Activated CD8-positive, alpha-beta memory T cell treated with anti-CD3 and anti-CD28 coated beads, Interleukin-2, amount 50 U/mL, for 4 hours (primary cell): ENCODE results near the gene SNN.
A peak's percentile ranks its signal among the peaks of the same experiment; 100 is the strongest.

Experiments
- DNase-seq: peaks from one replicate; pipeline ENCODE4 v3.0.0-alpha.2; 2020

Gene SNN

DNA sequence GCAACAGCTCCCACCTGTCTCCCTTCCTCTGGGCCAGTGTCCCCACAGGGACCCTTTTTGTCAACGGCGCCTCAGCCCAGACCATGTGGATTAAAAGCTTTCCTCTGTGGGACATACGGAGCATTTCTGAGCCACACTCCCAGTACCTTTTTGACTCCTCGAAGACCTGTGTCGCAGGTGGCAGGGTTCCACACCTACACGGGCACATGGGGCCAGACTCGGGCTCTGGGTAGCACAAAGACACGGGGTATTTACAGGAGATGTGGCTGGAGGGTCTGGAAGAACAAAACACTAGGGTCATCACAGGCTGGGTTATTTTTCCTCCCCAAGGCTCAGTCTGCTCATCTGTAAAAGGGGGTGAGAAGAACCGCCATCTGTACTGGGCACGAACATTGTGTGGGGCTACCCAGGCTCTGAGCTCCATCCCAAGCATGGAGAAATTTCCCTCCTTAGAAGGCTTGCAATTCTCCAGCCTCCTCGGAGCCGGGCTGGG, 32.5 kb upstream of the SNN start:
- no peak for DNase-seq

DNA sequence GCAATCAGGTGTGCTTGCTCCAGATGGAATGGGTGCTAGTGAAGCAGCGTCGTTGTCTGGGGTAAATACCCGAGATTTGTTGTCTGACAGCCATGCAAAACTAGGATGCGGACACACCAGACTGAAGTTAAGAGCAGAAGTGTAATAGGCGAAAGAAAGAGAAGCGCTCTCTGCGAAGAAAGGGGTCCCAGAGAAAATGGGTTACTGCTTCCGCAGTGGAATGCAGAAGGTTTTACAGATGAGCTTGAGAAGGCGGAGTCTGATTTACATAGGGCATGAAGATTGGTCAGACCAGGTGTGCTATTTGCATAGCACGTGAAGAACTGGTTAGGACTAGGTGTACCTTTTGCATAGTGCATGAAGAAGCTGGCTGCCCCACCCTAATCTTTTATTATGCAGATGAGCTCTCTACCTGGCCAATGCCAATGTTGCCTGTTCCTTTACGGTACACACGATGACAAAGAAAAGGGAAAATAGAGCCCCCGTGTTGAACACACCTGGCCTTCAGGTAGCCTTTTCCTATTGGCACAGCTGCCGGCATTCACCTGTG, 32.0 kb upstream of the SNN start:
- DNase-seq: no peak

DNA sequence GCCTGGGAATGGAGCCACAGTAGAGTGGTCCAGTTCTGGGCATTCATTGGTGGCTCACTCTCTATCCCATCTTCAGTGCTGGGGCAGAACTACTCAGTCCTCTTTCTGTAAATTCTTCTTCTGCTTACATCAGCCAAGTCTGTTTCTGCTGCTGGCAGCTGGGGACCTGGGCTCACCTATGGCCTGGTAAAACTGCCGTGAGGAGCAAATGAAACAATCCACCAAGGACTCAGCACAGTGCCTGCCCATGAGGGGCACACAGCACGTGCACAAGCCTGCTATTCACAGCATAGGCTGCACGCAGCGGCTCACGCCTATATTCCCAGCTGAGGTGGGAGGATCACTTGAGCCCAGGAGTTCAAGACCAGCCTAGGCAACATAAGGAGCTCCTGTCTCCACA, 30.9 kb upstream of the SNN start:
- DNase-seq: no peak

DNA sequence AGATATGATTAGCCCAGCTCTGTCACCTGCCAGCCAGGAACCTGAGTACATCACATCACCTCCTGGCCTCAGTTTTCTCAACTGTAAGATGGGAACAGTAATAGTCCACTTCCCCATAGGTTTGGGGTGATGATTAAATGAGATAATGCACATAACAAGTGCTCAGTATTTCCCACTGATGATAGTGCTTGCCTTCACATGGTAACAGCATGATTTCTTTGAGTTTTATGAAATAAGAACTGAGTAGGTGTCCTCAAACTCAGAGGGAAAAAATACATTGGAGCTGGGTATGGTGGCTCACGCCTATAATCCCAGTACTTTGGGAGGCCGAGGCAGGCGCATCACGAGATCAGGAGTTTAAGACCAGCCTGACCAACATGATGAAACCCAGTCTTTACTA, 30.1 kb upstream of the SNN start:
- DNase-seq: no peak

DNA sequence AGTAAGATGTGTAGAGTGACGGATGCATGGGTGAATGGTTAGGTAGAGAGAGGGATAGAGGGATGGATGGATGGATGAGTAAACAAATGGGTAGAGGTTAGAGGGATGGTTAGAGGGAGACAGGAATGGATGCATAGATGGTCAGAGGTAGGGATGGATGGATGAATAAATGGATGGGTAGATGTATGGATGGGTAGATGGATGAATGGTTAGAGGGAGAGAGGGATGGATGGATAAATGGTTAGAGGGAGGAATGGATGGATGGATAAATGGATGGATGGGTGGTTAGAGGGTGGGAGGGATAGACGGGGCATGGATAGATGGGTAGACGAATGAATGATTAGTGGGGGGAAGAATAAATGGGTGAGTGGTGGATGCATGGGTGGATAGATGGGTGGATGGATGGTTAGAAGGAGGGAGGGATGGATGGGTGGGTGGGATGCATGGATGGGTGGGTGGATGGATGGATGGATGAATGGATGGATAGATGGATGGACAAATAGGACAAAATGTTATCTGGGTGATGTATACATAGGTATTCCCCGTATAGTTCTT, 29.2 kb upstream of the SNN start:
- DNase-seq: no peak

DNA sequence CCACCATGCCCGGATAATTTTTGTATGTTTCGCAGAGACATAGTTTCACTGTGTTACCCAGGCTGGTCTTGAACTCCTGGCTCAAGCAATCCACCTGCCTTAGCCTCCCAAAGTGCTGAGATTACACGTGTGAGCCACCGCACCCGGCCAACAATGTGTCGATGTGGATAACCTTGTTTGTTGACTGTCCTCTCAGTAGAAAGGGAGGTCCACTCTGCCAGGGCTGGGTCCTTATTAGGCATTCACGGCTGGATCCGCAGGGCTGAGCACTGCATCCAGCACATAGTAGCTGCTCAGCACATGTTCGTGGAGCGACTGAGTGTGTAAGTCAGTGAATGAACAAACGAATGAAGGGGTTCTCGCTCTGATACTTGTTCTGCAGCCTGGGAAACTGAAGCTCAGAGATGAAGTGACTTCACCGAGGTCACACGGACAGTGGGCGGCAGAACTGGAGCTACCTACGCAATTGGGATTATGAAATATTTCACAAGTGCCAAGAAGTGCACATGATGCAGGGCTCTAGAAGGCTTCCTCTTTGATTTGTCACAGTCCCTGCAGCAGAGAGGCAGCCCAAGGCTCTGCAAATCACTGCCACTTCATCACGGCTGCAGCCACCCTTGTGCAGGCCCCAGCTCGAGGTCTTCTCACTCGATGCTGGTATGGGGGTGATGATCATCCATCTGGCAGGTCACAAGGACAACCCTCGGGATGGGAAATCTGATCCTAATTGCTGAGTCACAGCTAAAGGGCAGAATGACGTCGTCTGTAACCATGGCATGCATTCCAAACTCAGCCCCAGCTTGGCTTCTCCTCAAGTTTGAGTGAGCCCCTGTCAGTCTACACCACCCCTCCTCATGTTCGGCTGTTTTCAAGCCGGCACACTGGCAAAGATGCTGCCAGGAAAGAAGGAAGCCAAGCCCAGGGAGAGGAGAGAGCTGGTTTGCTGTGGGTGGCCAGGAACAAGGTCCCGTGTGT, 28.0 kb upstream of the SNN start:
- DNase-seq: no peak

DNA sequence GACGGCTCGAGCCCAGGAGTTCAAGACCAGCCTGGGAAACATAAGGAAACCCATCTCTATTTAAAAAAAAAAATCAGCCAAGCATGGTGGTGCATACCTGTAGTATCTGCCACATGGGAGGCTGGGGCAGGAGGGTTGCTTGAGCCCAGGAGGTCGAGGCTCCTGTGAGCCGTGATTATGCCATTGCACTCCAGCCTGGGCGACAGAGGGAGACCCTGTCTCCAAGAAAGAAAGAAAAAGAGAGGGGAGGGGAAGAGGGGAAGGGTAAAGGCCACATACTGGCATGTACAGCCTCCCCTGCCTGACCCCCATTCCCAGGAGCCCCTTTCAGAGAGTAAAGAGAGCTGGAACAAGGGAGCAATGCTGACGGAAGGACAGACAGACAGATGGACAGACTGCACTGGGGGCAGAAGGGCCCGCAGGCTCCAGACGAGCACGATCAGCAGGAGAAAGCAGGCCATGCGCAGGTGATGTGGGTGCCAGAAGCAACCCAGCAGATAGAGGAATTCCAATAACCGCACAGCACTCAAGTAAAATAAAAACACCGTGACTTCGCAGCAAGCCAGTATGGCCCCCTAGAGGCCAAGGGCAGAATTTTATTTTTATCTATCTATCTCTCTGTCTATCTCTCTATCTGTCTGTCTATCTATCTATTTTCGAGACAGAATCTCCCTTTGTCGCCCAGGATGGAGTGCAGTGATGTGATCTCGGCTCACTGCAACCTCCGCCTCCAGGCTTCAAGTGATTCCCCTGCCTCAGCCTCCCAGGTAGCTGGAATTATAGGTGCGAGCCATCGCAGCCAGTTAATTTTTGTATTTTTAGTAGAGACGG, 27.1 kb upstream of the SNN start:
- DNase-seq: peak; percentile 47

DNA sequence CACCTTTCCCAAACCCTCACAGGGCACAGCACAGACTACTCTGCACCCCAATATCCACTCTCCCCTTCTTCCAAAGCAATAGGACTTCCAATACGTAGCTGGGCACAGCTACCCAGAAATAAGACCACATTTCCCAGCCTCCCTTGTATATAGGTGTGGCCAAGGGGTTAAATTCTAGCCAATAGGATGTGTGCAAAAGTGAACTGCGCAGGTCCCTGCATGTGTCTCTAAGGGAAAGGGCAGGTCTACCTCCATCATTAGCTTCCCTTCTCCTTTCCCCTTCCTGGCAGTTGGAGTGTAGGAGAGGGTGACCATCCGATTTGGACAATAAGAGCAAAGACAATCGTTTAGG, 25.5 kb upstream of the SNN start:
- DNase-seq: no peak

DNA sequence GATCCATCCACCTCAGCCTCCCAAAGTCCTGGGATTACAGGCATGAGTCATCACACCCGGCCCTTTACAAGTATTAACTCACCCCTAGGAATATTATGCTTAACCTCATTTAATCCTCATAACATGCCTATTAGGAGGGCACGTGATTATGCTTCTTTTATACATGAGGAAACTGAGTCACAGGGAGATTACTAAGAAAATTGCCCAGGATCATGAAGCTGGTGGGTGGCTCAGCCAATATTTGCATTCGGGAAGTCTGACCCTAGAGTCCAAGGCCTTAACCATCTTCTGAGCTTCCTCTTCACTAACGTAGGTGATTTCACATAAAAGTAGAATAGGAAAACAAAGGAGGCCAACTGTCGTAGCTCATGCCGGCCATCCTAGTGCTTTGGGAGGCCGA, 19.0 kb upstream of the SNN start:
- no peak for DNase-seq

DNA sequence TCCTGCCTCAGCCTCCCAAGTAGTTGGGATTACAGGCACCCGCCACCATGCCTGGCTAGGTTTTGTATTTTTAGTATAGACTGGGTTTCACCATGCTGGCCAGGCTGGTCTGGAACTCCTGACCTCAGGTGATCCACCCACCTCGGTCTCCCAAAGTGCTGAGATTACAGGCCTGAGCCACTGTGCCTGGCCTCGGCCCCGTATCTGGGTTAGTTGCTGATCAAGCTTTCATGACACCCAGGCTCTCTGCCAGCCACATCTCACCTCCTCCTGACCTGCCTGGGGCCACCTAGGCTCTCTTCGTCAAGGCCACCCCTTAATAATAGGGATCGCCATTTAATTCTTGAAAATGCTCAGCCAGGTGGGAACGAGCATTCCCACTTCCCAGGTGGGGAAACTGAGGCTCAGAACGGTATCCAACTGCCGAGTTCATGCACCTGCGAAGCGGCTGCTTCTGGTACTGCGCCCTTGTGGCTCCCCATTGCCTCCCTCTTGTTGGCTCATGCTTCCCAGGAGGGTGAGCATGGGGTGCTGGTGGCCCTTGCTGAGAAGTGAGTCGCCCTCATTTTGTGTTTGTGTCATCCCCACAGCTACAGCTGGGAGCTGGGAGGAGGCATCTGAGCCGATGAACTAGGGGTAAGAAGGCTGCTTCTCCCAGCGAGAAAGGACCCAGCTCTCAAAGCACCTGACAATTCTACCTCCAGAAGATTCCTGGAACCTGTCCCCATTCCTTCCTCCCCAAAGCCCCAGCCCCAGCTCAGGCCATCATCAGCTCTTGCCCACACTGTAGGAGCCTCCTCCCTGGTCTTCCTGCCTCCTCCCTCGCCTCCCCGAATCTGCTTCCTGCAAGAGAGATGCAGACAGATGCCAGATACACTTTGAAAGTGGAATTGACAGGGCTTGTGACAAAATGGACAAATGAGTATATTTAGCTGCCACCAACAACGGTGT, 17.3 kb upstream of the SNN start:
- DNase-seq: no peak

DNA sequence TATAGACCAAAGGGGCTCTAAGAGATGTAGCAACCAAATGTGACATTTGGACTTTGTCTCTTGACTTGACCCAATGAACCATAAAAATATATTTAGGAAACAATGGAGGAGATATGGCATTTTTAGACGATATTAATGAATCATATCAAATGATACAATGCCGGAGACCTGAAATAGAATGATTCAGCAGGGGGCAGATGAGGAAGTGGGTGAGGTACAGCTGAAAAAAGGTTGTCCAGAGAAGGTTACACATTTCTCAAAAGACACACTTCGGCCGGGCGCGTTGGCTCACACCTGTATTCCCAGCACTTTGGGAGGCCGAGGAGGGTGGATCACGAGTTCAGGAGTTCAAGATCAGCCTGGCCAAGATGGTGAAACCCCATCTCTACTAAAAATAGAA, 16.5 kb upstream of the SNN start:
- DNase-seq: no peak

DNA sequence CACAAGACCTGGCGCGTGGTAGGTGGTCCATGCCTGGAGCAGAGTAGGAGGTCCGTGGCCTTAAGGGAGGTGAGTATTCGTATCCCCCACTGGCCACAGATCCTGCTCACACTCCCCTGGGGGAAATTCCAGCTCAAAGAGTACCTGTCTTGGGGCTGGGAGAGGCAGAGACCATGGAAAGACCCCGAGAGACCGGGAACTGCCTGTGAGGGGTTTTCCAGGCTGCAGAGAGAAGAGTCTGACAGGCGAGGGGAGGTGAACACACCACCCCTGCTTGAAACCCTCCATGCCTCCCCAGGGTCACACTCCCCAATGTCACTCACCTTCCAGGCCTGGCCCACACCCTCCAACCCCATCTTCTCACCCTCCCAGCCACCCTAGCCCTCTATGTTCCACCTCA, 12.6 kb upstream of the SNN start:
- DNase-seq: no peak

DNA sequence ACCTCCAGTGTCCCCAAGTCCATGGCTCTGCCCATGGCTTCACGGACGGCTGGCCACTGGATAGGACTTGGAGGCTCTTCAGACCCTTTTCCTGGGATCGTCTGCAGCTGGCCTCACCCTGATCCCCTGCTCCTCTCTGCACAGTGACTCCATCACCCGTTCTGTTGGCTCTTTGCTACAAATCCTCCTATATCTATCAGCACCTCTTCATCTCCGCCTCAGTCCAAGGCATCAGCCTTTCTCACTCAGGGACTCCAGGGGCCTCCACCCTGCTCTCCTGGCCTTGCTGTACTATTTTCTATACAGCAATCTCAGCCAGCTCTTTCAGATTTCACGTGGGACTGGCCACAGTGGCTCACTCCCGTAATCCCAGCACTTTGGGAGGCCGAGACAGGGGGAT, 10.7 kb upstream of the SNN start:
- no peak for DNase-seq

DNA sequence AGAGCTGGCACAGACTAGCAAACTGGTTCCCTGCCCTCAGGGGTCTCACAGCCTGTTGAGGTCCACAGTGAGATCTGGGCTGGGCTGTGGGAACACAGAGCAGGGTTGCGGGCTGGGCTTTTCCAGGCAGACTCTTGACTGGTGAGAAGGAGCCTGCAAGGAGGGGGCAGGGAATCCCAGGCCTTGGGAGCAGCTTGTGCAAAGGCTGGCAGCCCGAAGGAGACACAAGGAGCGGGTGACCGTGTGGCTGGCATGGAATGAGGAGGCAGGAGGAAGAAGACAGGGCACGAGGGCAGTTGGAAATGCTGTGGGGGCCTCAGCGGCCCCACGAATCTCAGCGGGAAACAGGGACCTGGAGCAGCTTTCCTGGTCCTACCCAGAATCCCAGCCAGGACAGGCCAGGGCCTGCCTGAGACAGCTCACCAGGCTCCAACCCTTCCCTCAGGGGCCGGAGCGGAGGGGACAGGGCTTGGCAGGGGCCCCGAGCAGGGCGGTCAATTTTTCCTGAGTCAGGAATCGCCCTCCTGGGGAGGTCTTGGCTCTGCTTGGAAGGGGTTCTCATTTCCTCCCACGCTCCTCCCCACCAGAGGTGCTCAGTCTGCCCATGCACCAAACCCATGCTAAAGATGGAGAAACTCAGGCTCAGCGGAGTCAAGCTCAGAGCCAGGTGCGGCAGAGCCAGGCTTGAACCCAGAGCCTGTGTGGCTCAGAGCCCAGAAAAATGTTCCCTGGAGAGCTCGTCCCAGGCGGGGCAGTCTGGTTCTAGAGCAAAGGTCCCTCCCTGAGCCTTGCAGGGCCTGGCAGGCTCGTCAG, 9.2 kb upstream of the SNN start:
- no peak for DNase-seq

DNA sequence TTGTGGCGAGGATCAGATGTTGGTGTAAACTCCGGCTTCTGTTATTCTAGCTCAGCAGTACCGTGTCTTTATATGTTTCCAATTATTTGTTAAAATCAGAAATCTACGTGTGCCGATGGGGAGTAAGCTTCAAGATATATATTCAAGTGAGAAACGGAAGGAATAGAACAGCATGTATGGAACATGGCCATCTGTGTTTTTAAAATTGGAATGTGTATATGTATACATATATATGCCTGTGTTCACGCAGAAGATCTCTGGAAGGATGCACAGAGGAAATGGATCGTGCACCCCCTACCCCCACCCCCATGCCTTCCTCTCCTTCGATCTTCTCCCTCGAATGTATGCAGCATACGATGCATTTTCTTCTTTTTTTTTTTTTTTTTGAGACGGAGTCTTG, 7.7 kb upstream of the SNN start:
- DNase-seq: no peak

DNA sequence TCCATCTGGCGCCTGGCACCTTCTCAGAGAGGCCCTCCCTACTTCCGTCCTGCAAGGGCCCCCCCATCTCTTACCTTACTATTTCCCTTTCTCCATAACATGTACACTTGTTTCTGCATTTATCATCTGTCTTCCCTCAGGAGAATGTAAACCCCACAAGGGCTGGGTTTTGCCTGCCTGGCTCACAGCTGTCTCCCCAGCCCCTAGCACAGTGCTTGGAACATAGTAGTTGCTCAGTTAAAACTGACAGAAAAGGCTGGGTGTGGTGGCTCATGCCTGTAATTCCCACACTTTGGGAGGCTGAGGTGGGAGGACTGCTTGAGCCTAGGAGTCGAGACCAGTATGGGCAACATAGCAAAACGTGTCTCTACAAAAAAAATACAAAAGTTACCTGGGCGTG, 5.7 kb upstream of the SNN start:
- no peak for DNase-seq

DNA sequence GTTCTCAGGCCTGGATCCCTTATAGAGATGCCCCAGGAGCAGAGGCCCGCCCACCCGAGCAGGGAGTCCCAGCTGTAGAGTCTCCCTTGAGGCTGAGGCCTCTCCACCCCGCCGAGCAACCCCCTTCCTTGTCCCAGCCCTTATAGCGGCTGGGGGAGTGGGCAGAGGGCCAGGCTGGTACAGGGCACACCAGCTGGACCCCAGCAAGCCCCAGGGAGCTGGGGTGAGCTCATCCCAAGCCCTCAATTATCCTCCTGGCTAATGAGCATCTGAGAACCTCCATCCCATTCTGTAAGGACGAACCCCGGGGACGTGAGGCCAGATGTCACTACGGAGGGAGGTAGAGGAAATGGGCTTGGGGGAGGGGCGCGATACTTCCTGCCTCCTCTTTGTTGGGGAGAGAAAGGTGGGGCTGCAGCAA, 3.2 kb upstream of the SNN start:
- no peak for DNase-seq

DNA sequence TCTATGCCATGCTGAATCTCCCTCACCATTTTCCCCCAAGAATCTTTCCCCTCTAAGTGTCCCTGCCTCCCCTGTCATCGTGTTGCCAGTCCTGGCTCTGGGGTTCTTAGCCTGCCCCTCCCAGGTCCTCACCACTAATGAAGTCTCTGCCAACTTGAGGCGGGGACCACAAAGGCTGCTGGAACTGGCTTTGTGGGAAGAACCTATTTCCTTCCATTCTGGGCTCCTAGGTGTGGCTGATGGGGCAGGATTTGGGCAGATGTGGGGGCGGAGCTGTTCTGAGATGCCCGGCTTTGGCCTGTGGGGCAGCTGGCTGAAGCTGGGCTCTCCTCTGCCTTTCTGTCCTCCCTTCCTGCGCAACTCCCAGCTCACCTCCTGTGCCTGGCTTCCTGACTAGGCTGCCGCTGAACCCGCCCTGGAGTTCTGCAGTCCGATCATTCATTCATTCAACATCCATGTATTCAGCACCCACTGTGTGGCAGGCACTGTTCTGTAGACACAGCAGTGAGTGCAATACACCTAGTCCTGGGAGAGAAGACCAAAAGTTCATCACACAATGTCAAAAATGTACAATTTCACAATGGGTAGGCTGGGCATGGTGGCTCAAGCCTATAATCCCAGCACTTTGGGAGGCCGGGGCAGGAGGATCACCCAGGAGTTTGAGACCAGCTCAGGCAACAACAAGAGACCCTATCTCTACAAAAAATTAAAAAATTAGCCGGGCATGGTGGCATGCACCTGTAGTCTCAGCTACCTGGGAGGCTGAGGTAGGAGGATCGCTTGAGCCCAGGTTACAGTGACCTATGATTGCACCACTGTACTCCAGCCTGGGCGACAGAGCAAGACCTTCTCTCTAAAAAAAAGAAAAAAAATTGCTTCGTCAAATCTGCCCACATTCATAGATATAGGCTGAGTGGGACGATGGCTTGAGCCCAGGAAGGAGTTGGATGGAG, 1.9 kb upstream of the SNN start:
- no peak for DNase-seq

DNA sequence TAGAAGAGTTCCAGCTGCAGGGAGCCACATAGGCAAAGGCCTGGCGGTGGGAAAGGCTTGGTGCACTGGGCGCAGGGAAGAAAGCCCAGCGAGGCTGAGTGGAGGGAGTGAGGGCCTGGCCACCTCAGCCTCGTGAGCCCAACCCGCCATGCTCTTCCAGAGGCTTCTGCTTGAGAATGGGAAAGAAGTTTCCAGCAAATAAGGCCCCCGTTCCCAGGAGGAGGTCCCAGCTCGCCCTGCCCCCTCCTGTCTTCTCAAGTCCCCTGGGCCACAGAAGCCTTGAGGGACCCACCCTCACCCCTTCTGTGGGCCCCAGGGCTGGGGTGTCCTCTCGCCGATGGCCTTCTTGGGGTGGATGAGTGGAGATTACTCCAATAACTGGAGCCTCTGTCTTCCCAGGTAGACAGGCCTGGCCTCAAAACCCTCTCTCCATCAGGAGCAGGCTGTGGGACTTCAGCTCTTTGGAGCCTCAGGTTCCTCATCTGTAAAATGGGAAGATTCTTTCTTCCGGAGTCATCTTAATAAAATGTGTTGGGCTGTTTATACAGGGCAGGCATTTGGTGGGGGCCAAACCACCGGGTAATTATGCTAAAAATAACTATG, 933 bp upstream of the SNN start:
- DNase-seq: no peak
